H1 (cell line): ENCODE results near the gene IFIT2. TPM values are rescaled to one million over a fixed set of nuclear protein-coding genes. Genes with fewer than 3 reads are reported as not detected.

Experiments
- CBX5 ChIP-seq: fragments of 300-800, 300-1000 bp; sonication (generic); IDR thresholded peaks from 2 replicates; pipeline ENCODE4 v1.7.1; 2016; ENCODE audit warnings: antibody characterized with exemption, low read length, low read depth
- CHD7 ChIP-seq: fragments of 300-600 bp; sonication (generic); IDR thresholded peaks from 2 replicates; pipeline ENCODE4 v1.7.1; 2012; ENCODE audit warnings: low read length, moderate library complexity, mild to moderate bottlenecking, inconsistent platforms; ENCODE audit not compliant: insufficient replicate concordance
- JUND ChIP-seq: IDR thresholded peaks from 2 replicates; pipeline ENCODE4 v1.6.1; 2011; ENCODE audit warnings: mild to moderate bottlenecking, improper control_type of control experiment, low read length
- POLR2A ChIP-seq, 2 experiments: IDR thresholded peaks; 1 replicate in 1 of 2; 2 replicates in 1 of 2; pipeline ENCODE4 v1.6.1; 2011; ENCODE audit warnings: low read depth in 2 of 2, low read length in 2 of 2, mild to moderate bottlenecking in 2 of 2; ENCODE audit errors: control extremely low read depth in 1 of 2
- polyA plus RNA-seq, 7 experiments: library from polyadenylated mRNA; depleted of rRNA in 3 of 7; stranded (reverse) in 5 of 7; unstranded in 2 of 7; fragments of >200 nt in 5 of 7; fragments of 200-250 nt in 2 of 7; gene quantifications; 1 replicate in 5 of 7; 2 replicates in 1 of 7; 4 replicates in 1 of 7; pipeline versions ENCODE4 v1.2.1 to v1.2.3, GENCODE V29; 2011 to 2013; ENCODE audit warnings: missing spikeins in 2 of 7, mixed read lengths in 2 of 7
- total RNA-seq: library from RNA; stranded (reverse); fragmentation: NEBNext Ultra II Directional; extraction: Animal tissue kit (Norgen Biotek cat#: 25700); gene quantifications from 2 replicates; pipeline ENCODE4 v1.2.1, GENCODE V29; 2021

Gene IFIT2
- total and polyA plus RNA-seq, 2 of the 8 experiments (the other 6 are each of a cell fraction or from before 2014, with no cell fraction given), result 0.03 to 0.35 TPM

- TF ChIP-seq CHD7 (no peak), JUND (no peak), CBX5 (no peak), POLR2A (IDR thresholded peaks at IDR 0.05; ENCODE audit: control extremely low read depth in 1 of 2, low read depth in 2 of 2, low read length in 2 of 2) (no peak)
These were observed 22.4 kb upstream of the IFIT2 start (continued) for GRCh38 chr10:89279421-89279869.
